Prostate gland (tissue), 2 donors: ENCODE results near the gene SCAMP4. TPM values are rescaled to one million over a fixed set of nuclear protein-coding genes. Genes with fewer than 3 reads are reported as not detected.

ENCODE experiments used
- DNase-seq: peaks from one replicate; pipeline ENCODE4 v3.0.0-alpha.2; 2019; ENCODE audit warnings: low spot score
- H3K27ac ChIP-seq, 2 donors: fragments of 200-600 bp; sonication (generic); 2 replicates each; pipeline ENCODE4 v1.5.1; 2017 to 2019
- H3K27me3 ChIP-seq: fragments of 200-600 bp; sonication (generic); replicated peaks from 2 replicates; pipeline ENCODE4 v1.5.1; 2019; ENCODE audit not compliant: insufficient read depth
- H3K36me3 ChIP-seq, 2 donors: fragments of 200-600 bp; sonication (generic); 1 replicate in 1 of 2; 2 replicates in 1 of 2; pipeline versions ENCODE4 v1.5.1 to v1.8.1; 2017 to 2019
- H3K4me1 ChIP-seq: fragments of 200-600 bp; sonication (generic); replicated peaks from 2 replicates; pipeline ENCODE4 v1.5.1; 2019
- H3K4me3 ChIP-seq, 2 donors: fragments of 200-600 bp; sonication (generic); 2 replicates each; pipeline ENCODE4 v1.5.1; 2017 to 2019
- H3K9me3 ChIP-seq: fragments of 200-600 bp; sonication (generic); 2 replicates; pipeline ENCODE4 v1.5.1; 2017
- POLR2A ChIP-seq: fragments of 450-650 bp; IDR thresholded peaks from one replicate; pipeline ENCODE4 v1.6.1; 2016; ENCODE audit warnings: antibody characterized with exemption, mild to moderate bottlenecking
- POLR2AphosphoS5 ChIP-seq: sonication (generic); formaldehyde crosslinking; IDR thresholded peaks from one replicate; pipeline ENCODE4 v1.6.1; 2017; ENCODE audit warnings: antibody characterized with exemption
- WGBS: methylation state at CpG from one replicate; pipeline ENCODE4 v1.1.5; 2018; 5-methylcytosine and 5-hydroxymethylcytosine counted together
- intact Hi-C: fragments of 100-400 bp; cut with DNase I; formaldehyde crosslinking; loops from one replicate; pipeline ENCODE4 v1.14.2; 2022
- total RNA-seq, 2 donors: library from RNA; depleted of rRNA; stranded (reverse); fragments of >200 nt; gene quantifications; one replicate each; pipeline ENCODE4 v1.1.0, GENCODE V29; 2016
- TF ChIP-seq, protein P1 (sequence below), 4 experiments: fragments of 200-600 bp in 2 of 4; fragments of 450-650 bp in 2 of 4; sonication (generic) in 2 of 4; IDR thresholded peaks; 1 replicate in 3 of 4; 2 replicates in 1 of 4; pipeline ENCODE4 v1.5.1; 2016 to 2019; ENCODE audit warnings: antibody characterized with exemption in 4 of 4, mild to moderate bottlenecking in 2 of 4, moderate library complexity in 2 of 4

The SCAMP4 gene
- total RNA-seq, 2 donors from 2014 or later, result 161 to 248 TPM

DNA sequence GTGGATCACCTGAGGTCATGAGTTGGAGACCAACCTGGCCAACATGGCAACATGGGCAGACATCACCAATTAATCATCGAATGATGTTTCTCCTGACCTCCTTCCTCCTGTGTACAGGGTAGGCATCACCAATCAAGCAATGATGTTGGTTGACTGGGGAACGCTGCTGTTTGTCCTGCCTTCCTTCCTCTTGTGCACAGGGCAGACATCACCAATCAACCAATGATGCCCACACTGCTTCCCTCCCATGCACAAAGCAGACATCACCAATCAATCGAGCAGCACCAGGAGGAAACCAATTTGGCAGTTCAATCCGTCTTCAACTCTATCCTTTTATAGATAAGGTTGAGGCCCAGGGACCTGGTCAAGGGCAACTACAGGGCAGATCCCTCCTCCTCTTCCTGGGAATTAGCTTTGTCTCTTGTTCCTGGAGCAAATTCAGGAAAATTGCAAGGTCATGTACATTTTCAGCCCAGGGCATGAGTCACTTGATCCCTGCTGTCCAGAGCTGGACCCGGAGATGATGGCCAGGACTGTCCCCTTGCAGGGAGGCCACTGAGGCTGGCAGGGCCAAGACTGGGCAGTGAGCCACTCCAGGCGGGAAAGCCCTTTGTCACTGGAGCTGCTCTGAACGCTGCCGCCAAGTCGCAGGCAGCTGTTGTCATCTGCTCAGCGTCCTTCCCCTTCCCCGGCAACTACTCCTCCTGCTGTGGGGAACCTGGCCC, 30.4 kb downstream of the SCAMP4 start:
- Histone ChIP-seq H3K9me3 (no peaks in the 10 kb centered on the region), H3K27me3 (no peaks in the 10 kb centered on the region), H3K4me1 (peaks cover 6% of the 10 kb centered on the region), H3K36me3 (no peaks in the 10 kb centered on the region), H3K4me3 (no peak overlapping the region), H3K27ac (peak overlapping the region in 1 of 2 donors; percentile 25)
- no peak for TF ChIP-seq POLR2A
- TF ChIP-seq POLR2AphosphoS5, result no peak
- TF ChIP-seq, protein P1, sequence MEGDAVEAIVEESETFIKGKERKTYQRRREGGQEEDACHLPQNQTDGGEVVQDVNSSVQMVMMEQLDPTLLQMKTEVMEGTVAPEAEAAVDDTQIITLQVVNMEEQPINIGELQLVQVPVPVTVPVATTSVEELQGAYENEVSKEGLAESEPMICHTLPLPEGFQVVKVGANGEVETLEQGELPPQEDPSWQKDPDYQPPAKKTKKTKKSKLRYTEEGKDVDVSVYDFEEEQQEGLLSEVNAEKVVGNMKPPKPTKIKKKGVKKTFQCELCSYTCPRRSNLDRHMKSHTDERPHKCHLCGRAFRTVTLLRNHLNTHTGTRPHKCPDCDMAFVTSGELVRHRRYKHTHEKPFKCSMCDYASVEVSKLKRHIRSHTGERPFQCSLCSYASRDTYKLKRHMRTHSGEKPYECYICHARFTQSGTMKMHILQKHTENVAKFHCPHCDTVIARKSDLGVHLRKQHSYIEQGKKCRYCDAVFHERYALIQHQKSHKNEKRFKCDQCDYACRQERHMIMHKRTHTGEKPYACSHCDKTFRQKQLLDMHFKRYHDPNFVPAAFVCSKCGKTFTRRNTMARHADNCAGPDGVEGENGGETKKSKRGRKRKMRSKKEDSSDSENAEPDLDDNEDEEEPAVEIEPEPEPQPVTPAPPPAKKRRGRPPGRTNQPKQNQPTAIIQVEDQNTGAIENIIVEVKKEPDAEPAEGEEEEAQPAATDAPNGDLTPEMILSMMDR (IDR thresholded peaks at IDR 0.05), result no peak
- intact Hi-C loops, result no loop called here
- 47% methylated on average over 11 of the region's 11 CpGs for WGBS
- no peak for DNase-seq

DNA sequence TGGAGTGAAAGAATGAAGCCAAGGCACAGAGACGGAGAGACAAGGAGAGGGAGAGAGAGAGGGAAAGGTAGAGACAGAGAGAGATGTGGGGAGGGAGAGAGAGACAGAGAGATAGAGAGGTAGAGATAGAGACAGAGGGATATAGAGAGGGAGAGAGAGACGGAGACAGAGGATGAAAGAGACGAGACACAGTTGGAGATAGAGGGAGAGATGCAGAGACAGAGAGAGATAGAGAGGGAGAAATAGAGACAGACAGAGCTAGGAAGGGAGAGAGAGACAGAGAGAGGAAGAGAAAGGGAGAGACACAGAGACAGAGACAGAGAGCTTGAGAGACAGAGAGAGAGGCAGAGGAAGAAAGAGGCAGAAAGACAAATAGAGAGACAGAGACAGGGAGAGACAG, 31.2 kb downstream of the SCAMP4 start:
- no peak overlapping the region for H3K4me3 ChIP-seq

DNA sequence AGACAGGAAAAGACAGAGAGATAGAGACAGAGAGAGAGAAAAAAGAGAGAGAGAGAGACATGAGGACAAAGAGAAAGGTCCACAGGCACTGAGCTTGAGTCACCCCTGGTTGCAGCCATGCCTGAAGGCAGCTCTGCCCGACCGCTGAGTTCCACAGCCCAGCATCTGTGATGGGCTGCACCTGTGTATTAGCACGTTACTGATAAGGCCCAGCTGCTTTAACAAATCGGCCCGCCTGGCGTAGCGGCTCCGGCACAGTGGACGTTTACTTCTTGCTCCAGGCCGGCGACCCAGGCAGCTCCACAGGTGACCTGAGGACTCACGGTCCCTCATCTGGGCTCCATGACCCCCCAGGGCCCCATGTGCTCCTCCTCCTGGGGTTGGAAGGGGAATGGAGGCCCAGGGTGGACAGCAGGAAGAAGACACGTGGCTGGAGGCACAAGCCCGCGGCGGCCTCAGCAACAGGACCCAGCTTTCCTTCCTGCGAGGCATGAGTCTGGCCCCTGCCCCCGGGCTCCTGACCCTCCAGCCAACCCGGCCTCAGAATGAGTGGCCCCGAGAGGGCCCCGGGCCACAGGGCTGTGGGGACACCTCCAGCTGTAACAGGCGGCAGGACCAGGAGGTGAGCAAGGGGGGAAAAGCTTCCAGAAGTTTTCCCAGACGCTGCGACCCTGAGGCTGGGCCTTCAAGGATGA, 31.9 kb downstream of the SCAMP4 start:
- no peak for DNase-seq
- H3K4me3 ChIP-seq, result no peak overlapping the region
- H3K27ac ChIP-seq, result no peak overlapping the region
- no peaks in the 10 kb centered on the region for H3K9me3 ChIP-seq
- no peaks in the 10 kb centered on the region for H3K27me3 ChIP-seq
- no peak for TF ChIP-seq POLR2AphosphoS5
- TF ChIP-seq, protein P1 (IDR thresholded peaks at IDR 0.05), result no peak
- TF ChIP-seq POLR2A, result no peak
- 89% methylated on average over 24 of the region's 24 CpGs for WGBS
- peaks cover 6% of the 10 kb centered on the region for H3K4me1 ChIP-seq
- intact Hi-C loops, result no loop called here
- H3K36me3 ChIP-seq, result no peaks in the 10 kb centered on the region

More for the DNA sequence above, 31.2 kb downstream of the SCAMP4 start:
- no peaks in the 10 kb centered on the region for H3K9me3 ChIP-seq
- no peak for DNase-seq
- no peaks in the 10 kb centered on the region for H3K36me3 ChIP-seq
- 77% methylated on average over 3 of the region's 3 CpGs for WGBS
- H3K27ac ChIP-seq, result peak overlapping the region in 1 of 2 donors; percentile 25
- H3K4me1 ChIP-seq, result peaks cover 6% of the 10 kb centered on the region
- intact Hi-C loops, result no loop called here
- H3K27me3 ChIP-seq, result no peaks in the 10 kb centered on the region
- TF ChIP-seq POLR2A (no peak), POLR2AphosphoS5 (no peak)
- TF ChIP-seq, protein P1 (IDR thresholded peaks at IDR 0.05), result no peak

DNA sequence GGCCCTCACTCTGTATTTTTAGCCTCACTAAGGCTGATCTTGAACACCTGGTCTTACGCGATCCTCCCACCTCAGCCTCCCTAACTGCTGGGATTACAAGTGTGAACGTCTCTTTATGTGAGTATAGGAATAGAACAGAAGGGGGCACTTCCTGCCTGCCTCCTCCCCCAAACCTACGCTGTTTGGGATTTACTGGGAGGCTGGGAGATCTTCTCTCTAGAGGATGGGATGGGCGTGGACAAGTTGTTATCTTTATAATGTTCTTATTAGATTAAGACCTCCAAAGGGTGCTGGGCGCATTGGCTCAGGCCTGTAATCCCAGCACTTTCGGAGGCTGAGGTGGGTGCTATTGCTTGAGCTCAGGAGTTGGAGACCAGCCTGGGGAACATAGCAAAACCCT, 32.9 kb downstream of the SCAMP4 start:
- no peak for DNase-seq
- intact Hi-C loops, result no loop called here
- H3K27ac ChIP-seq, result no peak overlapping the region

More for the DNA sequence above, 32.9 kb downstream of the SCAMP4 start:
- TF ChIP-seq, protein P1 (IDR thresholded peaks at IDR 0.05), result no peak
- no peak for TF ChIP-seq POLR2A
- no peak for TF ChIP-seq POLR2AphosphoS5
- H3K9me3 ChIP-seq, result no peaks in the 10 kb centered on the region
- no peaks in the 10 kb centered on the region for H3K27me3 ChIP-seq
- H3K4me1 ChIP-seq, result peaks cover 13% of the 10 kb centered on the region
- H3K36me3 ChIP-seq, result no peaks in the 10 kb centered on the region
- whole genome bisulfite sequencing, result 83% methylated on average over 7 of the region's 7 CpGs
- no peak overlapping the region for H3K4me3 ChIP-seq
